HG02943 (cell line): ENCODE data around the gene TAS2R20.
"Not testable (repeated sequence)": the region's sequence is repeated elsewhere in the genome, so short reads cannot be mapped to it uniquely, and the experiment has no call there.

Experiments
- ATAC-seq: cut with Tn5 transposase; IDR thresholded peaks from one replicate; pipeline ENCODE4 v1.9.1; 2021; ENCODE audit warnings: mild to moderate bottlenecking, low read depth, moderate library complexity; ENCODE audit not compliant: unreplicated experiment

TAS2R20 gene, protein sequence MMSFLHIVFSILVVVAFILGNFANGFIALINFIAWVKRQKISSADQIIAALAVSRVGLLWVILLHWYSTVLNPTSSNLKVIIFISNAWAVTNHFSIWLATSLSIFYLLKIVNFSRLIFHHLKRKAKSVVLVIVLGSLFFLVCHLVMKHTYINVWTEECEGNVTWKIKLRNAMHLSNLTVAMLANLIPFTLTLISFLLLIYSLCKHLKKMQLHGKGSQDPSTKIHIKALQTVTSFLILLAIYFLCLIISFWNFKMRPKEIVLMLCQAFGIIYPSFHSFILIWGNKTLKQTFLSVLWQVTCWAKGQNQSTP

DNA sequence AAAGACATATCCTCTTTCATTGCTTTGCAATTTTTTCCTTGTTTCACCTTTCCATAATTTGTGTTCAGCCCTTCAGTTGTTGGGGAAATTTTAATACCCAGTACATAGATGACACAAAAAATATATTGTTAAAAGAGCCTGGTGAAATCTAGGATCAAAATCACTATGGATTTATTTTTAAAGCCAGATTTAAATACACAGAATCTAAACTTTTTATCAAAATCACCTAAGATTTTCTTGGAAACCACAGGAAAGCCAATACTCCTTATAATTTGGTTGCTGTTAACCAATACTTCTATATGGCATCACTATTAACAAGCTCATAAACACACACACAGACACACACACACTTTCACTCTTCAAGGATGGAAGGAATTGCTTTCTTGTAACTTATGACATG lies at the start of gene TAS2R20:
TAS2R20 (minus strand) TSS at position 101 of the 400 bp plus-strand sequence. CDS start 429 bp downstream, outside the sequence.
- ATAC-seq = no peak

DNA sequence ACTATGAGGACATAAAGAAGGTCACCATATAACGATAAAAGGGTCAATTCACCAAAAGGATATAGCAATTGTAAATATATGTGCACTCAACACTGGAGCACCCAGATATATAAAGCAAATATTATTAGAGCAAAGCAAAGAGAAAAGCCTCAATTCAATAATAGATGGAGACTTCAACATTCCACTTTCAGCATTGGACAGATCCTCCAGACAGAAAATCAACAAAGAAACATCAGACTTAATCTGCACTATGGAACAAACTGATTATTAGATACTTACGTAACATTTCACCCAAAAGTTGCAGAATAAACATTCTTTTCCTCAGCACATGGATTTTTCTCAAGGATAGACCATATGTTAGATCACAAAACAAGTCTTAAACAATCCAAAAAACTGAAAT lies 43.3 kb upstream of the TAS2R20 start:
- not testable (repeated sequence) for ATAC-seq

DNA sequence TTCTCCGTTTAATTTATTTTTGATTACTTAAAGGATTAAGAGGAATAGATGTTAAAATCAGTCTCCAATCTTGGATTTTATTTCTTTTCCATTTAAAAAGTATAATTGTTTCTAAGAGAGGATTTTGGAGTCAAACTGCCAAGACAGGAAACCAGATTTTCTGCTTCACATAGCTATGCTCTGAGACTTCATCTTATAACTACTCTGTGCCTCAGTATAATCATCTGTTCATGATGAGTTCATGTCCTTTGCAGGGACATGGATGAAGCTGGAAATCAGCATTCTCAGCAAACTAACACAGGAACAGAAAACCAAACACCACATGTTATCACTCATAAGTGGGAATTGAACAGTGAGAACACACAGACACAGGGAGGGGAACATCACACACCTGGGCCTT lies 42.1 kb upstream of the TAS2R20 start:
- ATAC-seq = no peak

DNA sequence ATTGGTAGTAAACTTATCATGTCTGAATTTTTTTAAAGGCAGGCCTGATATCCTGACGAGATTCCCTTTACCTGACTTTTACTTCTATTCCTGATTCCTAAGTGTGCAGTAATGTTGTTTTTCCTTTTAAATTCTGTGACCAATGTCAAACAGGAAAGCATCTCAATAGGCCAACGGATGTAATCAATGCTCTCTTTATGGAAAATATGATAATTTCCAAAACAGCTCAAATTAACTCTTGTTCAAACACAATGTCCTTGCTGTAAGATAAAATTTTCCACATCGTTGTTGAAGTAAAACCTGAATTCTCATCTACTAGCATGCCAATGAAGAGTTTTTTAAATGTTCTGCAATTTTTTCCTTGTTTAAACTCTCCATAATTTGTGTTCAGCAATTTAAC lies 41.1 kb upstream of the TAS2R20 start:
- no peak for ATAC-seq

DNA sequence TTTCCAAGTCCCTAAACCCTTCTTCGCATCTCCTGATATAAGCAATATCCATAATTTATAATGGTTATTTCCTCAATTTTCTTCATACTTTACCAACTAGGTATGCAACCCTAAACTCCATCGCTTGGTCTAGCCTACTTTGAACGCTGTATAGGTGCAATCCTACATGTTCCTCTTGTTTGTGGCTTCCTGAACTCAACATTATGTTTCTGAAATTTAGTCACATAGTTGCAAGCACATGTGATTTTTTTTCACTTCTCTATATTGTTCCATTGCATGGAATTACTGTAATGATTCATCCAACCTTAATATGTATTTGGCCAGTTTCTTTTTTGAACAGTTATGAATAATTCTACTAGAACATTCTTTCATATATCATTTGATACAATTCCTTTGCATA lies 35.9 kb upstream of the TAS2R20 start:
- ATAC-seq = not testable (repeated sequence)

DNA sequence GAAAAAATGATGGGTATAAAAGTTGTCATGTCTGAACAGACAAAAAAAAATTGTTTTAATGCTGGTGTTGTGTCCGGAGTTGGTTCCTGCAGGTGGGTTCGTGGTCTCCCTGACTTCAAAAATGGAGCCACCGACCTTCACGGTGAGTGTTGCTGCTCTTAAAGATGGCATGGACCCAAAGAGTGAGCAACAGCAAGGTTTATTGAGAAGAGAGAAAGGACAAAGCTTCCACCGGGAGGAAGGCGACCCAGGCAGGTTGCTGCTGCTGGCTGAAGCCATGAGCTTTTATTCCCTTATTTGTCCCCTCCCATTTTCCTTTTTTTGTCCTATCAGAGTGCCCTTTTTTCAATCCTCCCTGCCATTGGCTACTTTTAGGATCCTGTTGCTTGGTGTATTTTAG lies 33.2 kb upstream of the TAS2R20 start, which contains the start of gene TAS2R31:
TAS2R31 (minus strand) TSS at position 101 of the 400 bp plus-strand sequence; CDS start at position 29, 72 bp downstream.
- ATAC-seq = no peak

DNA sequence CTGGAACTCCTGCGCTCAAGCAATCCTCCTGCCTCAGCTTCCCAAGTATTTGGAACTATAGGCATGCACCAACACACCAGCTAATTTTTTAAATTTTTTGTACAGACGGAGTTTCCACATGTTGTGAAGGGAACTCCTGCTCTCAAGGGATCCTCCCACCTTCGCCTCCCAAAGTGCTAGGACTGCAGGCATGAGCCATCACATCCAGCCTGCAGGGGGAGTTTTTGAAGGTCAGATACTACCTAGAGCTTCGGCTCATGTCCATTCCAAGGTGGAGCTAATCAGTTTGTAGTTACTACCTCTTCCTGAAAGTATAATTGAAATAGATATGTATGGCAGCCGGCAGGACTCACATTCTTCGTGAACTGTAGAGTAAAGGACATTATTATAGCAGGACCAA lies 28.0 kb upstream of the TAS2R20 start:
- ATAC-seq = no peak

DNA sequence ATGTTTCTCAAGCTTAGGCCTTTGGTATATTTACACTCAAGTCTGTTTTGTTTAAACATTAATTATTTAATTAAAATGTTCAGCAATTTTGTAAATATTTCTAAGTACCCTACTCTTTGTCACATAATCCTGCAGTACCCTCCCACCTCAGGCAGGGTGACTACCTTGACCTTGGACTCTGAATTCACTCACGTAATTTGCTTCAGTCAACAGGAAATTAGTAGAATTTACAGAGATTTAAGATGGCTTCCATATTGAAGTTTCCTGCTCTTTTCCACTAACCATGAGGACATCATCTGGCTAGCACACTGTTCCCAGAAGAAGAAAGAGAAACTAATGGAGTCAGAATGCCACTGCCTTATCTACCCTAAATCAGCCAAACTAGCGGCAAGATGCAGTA lies 25.3 kb upstream of the TAS2R20 start:
- no peak for ATAC-seq

DNA sequence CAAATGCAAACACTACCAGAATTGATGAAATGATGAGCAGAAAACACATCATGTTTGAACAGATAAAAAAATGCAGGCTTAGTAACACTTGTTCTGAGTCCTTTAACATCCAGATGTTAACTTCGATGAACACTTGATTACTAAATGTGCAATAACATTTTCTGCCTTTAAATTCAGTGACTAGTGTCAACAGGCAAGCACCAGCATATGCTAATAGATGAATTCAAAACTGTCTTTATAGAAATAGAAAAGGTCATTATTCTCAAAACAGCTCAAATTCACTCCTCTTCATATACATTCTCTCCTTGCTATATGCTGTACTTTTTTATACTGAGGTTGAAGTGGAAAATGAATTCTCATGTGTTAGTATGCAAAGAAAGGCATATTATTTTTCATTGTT lies 24.4 kb upstream of the TAS2R20 start, which contains the start of gene TAS2R19:
TAS2R19 (minus strand) TSS at position 101 of the 400 bp plus-strand sequence; CDS start at position 52, 49 bp downstream.
- ATAC-seq = no peak

DNA sequence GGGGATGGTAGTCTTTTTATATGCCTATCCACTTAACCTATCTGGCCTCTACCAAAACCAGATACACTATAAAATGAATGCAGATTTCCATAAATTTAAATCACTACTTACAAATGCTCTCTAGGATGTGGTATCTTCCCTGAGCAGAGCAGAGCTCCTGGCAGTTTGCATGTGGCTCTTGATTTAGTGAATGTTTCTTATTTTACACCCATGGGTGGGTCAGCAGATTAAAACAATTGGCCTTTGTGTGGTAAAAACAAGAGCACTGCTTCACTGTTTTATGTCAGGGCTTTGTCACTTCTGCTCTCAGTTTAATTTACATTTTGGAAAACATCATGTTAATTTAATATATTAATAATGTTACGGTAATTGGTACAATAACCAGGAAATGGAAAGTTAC lies 18.8 kb upstream of the TAS2R20 start:
- ATAC-seq = no peak

DNA sequence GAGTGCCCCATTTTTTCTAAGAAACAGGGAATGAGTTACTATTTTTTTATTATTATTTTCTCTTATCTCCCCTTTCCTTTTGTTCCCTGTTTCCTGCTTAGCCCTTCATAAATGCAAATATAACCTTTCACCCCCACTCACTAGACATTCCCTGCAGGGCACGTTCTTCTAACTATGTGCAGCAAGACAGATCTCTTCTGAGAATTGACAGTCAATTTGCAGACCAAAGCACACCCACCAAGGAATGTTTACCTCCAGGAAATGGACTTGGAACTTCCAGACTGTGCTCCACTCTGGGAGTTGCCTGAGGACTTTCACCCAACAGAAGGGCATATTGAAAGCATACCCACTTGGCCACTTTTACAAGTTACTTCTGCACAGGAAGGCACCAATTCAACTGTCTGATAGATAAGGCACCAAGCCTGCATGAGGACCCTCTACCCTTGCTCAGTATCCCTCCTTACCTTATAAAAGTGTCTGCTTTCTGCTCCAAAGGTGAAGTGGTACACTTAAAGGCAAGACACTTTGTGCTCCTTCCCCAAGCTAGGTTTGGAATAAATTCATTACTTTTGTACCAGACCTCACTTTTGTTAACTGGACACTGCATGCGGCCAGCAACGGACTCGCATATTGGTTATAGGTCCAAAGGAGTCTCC lies 17.8 kb upstream of the TAS2R20 start:
- no peak for ATAC-seq

DNA sequence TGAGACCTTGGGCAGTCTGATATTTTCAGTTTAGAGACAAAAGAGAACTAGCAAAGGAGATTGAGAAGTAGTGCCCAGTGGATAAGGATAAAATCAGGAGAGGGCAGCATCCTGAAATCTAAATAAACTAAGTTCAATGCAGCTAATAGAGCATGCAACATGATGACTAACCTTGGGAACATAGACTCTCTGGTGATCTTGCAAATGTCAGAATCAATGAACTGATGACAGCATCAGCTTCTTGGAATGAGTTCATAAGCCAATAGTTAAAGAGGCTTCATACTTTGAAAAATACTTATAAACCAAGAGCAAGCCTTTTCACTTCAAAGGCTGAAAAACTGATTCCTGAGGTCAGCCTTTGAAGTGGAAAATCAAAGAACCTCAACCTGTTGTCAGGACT lies 16.1 kb upstream of the TAS2R20 start:
- ATAC-seq = no peak

DNA sequence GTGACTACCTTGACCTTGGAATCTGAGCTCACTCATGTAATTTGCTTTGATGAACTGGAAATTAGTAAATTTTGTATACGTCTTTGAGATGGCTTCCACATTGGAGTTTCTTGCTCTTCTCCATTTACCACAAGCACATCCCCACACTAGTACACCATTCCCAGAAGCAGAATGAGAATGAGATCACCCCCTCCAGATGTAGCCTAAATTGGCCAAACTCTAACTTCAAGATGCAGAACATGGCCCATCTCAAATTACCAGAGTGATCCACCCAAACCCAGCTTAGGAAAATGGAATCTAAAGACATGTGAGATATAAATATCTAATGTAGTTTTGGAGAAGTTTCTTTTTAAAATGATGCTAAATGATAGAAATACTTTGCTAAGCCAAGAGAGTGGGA lies 9.5 kb upstream of the TAS2R20 start:
- ATAC-seq = no peak

DNA sequence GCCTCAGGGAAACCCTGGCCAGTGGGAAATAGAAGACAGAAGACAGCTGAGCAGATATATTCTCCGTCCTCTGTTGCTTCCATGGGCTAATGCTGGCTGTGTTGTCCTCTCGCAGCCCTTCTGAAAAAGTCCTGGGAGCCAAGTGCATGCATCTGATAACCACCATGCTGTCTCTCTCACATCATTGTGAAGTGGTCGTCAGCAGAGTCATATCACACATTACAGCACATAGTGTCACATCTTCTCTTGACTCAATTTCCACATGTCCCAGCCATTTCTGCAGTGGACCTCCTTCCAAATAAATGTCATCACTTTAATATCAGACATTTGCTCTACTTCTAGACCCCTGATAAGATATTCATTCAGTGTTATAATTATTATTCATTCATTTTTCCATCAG lies 3.8 kb downstream of the TAS2R20 start:
- no peak for ATAC-seq

DNA sequence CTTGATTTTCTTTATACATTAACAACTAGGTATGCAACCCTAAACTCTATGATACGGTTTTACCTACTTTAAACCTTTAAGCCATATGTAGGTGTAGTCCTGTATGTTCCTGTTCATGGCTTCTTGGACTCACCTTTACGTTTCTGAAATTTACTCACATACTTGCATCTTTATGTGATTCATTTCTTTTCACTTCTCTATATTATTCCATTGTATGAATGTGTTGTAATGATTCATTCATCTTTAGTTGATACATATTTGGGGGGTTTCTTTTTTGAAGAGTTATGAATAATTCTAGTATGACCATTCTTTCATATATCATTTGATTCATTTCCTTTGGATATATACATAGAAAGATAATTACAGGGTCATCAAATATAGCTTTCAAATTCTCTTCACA lies 9.0 kb downstream of the TAS2R20 start:
- ATAC-seq = no peak

DNA sequence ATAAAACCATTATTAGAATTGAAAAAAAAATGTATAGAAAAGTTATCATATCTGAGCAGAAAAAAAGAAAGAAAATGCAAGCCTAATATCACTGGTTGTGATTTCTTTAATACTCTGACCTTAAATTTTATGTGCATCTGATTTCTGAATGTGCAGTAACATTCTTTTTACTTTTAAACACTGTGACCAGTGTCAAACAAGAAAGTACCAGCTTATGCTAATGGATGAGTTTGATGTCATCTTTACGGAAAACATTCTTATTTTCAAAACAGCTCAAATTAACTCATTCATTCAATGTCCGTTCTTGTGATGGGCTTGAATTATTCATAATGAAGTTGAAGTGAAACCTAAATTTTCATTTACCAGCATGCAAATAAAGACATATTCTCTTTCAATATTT lies 11.3 kb downstream of the TAS2R20 start, which contains the start of gene TAS2R50:
TAS2R50 (minus strand) TSS at position 101 of the 400 bp plus-strand sequence; CDS start at position 49, 52 bp downstream.
- no peak for ATAC-seq

DNA sequence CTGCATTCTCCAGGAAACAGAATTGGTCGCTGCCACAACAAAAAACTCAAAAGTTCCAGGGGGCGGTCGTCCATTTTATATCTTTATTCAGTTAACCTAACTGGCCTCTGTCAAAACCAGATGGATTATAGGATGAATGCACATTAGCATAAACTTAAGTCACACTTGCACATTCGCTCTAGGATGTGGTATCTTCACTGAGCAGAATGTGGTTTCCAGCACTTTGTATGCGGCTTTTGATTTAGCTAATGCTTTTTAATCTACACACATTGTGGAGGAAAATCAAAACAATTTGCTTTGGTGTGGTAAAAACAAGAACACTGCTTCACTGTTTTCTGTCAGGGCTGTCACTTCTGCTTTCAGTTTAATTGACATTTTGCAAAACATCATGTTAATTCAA lies 15.9 kb downstream of the TAS2R20 start:
- ATAC-seq = no peak

DNA sequence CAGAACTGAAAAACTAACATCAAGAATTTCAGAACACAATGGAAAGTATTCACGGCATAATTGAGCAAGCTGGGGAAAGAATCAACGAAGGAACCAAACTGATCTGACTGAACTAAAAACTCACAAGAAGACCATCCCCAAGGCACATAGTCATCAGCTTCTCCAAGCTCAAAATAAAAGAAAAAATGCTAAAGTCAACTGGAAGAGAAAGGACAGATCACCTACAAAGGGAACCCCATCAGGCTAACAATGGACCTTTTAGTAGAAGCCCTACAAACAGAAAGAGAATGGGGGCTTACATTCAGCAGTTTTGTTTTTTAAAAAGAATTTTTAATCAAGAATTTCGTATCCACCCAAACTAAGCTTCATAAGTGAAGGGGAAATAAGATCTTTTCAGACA lies 23.1 kb downstream of the TAS2R20 start:
- no peak for ATAC-seq

DNA sequence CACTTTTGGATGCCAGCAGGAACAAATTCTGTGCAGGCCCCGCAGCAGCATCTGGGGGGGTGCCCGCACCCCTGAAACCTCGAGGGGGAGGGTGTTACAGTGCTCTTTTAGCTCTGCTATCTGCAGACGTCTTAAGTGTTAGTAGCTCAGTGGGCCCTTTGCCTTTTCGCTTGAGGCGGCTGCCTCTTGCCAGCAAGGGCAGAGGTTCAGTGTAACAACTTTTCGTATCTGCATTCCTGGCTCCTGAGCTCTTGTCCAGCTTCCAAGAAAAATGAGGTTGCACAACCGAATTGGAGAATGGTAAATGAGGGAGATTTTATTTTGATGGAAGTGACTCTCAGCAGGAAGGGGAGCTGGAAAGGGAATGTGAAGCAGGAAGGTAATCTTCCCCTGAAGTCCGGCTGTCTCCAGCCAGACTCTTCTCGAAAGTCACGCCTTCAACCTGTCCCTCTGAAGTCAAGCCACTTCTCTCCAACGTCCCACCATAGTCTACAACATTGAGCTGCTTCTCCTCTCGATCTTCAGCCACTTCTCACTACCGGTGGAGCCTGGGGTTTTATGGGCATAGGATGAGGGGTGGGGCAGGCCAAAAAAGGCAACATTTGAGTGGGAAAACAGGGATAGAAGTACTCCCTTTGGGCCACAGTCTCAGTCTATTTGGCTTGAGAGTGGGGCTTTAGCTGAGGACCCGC lies 29.2 kb downstream of the TAS2R20 start:
- ATAC-seq = no peak

DNA sequence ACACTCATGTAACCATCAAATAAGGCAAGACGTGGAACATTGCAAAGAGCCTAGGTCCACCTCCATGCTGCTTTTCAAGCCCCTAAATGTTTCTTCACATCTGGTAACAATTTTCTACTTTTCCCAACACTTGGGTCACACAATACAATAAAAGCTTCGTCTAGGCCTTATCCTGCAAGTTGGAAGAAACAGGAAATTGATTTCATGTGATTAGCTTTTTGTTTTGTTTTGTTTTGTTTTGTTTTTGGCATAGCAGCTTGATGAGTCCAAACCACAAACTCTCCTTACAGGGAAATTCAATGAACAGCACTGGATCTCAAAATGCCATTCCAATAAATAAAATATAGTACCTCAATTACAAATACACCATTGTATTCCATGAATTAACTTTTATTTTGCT lies 30.7 kb downstream of the TAS2R20 start:
- no peak for ATAC-seq

DNA sequence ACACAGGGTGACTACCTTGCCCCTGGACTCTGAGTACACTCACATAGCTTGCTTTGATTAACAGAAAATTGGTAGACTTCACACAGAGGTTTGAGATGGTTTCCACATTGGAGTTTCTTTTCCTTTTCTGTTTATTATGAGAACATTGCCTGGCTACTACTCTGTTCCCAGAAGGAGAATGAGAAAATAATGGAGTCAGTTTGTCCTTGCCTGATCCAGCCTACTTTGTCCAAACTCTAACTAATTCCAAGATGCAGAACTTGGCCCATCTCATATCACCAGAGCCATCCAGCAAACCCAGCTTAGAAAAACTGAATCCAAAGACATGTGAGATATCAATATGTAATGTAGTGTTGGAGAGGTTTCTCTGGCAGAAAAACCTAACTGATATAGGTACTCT lies 31.8 kb downstream of the TAS2R20 start:
- ATAC-seq = no peak
